IPS-18c (cell line): ENCODE measurements around the gene SLF2.

ENCODE experiments used
- H3K4me3 ChIP-seq: 2 replicates; pipeline ENCODE4 v1.7.0; 2013; ENCODE audit warnings: low read depth, mild to moderate bottlenecking, low read length, moderate library complexity; ENCODE audit not compliant: insufficient read depth
- H3K9me3 ChIP-seq: one replicate; pipeline ENCODE4 v1.6.1; 2013; ENCODE audit warnings: mild to moderate bottlenecking, low read length, moderate library complexity; ENCODE audit not compliant: control insufficient read depth, insufficient read depth

SLF2 gene

GRCh38 chr10:101010329-101010728 is 97.6 kb downstream of the SLF2 start:
- no peak overlapping the region for H3K4me3 ChIP-seq
- H3K9me3 ChIP-seq = no peaks in the 10 kb centered on the region

GRCh38 chr10:101011517-101012423 is 99.0 kb downstream of the SLF2 start:
- H3K4me3 ChIP-seq = no peak overlapping the region
- H3K9me3 ChIP-seq = no peaks in the 10 kb centered on the region

- Histone ChIP-seq H3K9me3 (no peaks in the 10 kb centered on the region), H3K4me3 (no peak overlapping the region)
Measured at GRCh38 chr10:101012525-101013364, 100.0 kb downstream of the SLF2 start.

- Histone ChIP-seq H3K4me3 (no peak overlapping the region), H3K9me3 (no peaks in the 10 kb centered on the region)
Measured at GRCh38 chr10:101013365-101013825, 100.6 kb downstream of the SLF2 start.

GRCh38 chr10:101014230-101014884 is 101.6 kb downstream of the SLF2 start:
- Histone ChIP-seq H3K4me3 (no peak overlapping the region), H3K9me3 (no peaks in the 10 kb centered on the region)
